HG03139 (cell line): ENCODE results near the gene ACADS.

Experiments used
- ATAC-seq: cut with Tn5 transposase; IDR thresholded peaks from one replicate; pipeline ENCODE4 v1.9.1; 2021; ENCODE audit not compliant: unreplicated experiment

The ACADS gene

GRCh38 chr12:120787889-120788288, 62.3 kb downstream of the ACADS start:
- no peak for ATAC-seq
